ENCODE data around the gene RNASE2.

DNA sequence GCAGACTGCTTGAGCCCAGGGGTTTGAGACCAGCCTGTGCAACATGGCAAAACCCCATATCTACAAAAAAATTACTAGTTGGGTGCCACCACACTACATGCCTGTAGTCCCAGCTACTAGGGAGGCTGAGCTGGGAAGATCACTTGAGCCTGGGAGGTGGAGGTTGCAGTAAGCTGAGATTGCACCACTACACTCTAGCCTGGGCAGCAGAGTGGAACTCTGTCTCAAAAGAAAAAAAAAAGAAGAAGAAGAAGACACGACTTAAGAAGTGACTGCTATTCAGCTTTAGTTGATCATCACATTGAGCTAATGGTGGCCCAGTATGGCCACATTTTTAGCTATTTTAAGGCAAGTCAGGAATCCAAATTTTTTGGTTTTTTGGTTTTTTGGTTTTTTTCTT lies 25.6 kb downstream of the RNASE2 start:
- TF ChIP-seq, protein P1, sequence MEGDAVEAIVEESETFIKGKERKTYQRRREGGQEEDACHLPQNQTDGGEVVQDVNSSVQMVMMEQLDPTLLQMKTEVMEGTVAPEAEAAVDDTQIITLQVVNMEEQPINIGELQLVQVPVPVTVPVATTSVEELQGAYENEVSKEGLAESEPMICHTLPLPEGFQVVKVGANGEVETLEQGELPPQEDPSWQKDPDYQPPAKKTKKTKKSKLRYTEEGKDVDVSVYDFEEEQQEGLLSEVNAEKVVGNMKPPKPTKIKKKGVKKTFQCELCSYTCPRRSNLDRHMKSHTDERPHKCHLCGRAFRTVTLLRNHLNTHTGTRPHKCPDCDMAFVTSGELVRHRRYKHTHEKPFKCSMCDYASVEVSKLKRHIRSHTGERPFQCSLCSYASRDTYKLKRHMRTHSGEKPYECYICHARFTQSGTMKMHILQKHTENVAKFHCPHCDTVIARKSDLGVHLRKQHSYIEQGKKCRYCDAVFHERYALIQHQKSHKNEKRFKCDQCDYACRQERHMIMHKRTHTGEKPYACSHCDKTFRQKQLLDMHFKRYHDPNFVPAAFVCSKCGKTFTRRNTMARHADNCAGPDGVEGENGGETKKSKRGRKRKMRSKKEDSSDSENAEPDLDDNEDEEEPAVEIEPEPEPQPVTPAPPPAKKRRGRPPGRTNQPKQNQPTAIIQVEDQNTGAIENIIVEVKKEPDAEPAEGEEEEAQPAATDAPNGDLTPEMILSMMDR (IDR thresholded peaks at IDR 0.05), result no peak
- no peak for TF ChIP-seq POLR2A (IDR thresholded peaks at IDR 0.05)

Measured in esophagus squamous epithelium (tissue), 4 donors.